ENCODE measurements around the gene CINP.
A peak's percentile ranks its signal among the peaks of the same experiment; 100 is the strongest.
"Not testable (repeated sequence)": the region's sequence is repeated elsewhere in the genome, so short reads cannot be mapped to it uniquely, and the experiment has no call there.

Gene CINP

DNA sequence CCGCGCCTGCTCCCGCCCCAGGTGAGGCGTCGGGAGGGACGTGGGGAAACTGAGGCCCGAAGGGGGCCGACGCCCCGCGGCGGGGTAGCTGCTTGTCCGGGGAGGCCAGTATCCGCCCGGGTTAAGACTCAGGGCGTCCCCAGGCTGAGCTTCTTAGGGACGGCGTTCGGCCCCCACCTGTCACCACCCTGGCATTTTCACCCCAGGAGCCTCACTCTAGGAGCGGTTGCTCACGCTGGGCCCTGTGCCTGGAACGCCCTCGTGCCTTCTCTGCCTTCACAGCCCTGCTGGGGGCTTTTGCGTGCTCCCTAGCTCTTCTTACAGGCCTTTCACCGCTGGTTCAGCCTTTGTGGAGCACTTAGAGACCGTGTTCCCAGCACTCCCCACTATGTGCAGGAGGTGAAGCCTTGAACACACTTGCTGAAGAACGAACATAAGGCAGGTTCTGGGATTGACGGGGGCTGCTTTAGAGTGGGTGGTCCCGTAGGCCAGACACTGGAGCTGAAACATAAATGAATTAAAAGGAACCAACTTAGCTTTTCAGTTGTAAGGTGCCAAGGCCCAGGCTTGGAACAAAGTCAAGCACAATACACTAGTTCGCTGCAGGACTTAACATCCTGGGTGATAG lies 42.5 kb downstream of the CINP start:
- no peak for TF ChIP-seq ZNF274 (IDR thresholded peaks at IDR 0.05; ENCODE audit: low read depth, low read length)
- peak overlapping the region; percentile 84 for H3K4me3 ChIP-seq (ENCODE audit: low read length)

DNA sequence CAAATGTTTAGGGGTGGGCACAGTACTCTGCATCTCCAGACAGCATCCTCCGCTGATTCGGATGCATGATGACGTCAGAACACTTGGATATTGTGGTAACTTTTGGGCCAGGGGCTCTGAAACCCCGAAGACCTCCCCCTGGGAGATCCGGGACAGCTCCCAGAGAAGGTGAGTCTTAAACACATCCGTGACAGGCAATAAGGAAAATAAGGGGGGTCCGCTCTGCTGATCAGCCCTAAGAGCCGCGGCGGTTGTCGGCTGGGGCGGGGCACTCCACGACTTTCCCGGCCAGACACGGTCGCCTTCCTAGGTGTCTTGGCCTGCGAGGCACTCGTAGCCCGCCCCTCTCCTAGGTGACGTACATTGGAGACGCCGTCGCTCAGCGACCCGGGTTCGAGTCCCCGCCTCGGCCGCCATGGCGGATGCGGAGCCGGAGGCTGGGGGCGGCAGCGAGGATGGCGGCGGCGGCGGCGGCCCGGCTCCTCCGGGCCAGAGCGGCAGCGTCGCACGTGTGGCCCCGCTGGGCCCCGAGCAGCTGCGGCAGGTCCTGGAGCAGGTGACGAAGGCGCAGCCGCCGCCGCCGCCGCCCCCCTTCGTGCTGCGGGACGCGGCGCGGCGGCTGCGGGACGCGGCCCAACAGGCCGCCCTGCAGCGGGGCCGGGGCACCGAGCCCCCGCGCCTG lies 43.2 kb downstream of the CINP start, which contains the start of gene ZNF839:
TSS of gene ZNF839 (plus strand) at position 396 of the 682 bp plus-strand sequence. CDS start at position 416, 20 bp downstream.
- peak within 1 kb of the TSS; percentile 84 for H3K4me3 ChIP-seq (ENCODE audit: low read length)
- no peak for TF ChIP-seq ZNF274 (IDR thresholded peaks at IDR 0.05; ENCODE audit: low read depth, low read length)

DNA sequence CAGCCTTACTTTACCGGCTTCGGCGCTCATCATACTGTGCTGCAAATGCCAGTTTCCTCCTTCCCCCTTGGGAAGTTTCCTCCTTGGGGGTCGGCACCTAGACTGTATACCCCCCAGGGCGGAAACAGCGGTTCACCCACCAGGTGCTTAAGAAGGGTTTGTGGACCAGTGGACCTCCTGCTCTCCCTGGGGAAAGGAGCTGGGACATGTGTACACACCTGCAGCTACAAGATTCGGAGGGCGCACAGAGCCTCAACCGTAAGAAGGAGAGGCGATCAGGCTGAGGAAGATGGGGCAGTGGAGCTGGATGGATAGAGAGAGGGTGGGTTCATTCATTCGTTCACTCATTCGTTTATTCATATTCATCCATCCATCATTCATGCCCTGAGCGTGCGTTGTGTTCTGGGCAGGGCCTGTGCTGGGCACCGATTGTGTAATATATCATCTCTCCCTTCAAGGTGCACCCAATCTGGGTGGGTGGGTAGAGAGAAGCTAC lies 43.9 kb downstream of the CINP start:
- H3K4me3 ChIP-seq (ENCODE audit: low read length), result peak overlapping the region; percentile 84
- no peak for TF ChIP-seq ZNF274 (IDR thresholded peaks at IDR 0.05; ENCODE audit: low read depth, low read length)

DNA sequence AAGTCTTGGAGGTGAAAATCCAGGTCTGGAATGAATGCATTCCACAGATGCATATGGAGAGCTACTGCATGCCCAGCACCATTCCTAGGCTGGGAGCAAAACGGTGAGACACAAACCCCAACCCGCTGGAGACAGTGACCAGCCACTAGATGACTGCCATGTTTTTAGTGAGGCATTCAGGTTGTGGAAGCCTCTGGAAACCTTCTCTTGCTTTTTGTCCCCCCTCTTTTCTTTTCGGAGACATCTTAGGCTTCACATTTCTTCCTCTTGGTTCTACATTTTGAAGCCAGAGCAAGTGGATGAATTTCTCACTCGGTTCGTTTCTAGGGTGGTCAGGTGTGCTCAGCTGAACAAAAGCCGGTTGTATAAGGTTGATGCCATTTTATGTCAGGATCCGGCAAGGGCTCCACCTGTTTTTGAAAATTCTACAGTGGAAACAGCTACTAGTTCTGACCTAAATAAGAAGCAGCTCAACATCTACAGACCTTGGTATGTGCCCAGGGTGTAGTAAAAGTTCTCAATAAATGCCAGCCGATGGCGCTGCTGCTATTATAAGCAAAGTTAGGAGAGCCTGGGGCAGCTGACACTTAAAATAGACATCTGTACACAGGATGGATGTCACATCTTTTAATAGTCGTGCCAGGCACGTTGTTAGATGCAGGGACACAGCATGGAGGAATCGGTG lies 45.0 kb downstream of the CINP start:
- H3K4me3 ChIP-seq (ENCODE audit: low read length), result peak overlapping the region; percentile 70; the same call in 1 of the 2 replicates
- TF ChIP-seq ZNF274 (IDR thresholded peaks at IDR 0.05; ENCODE audit: low read depth, low read length), result no peak

DNA sequence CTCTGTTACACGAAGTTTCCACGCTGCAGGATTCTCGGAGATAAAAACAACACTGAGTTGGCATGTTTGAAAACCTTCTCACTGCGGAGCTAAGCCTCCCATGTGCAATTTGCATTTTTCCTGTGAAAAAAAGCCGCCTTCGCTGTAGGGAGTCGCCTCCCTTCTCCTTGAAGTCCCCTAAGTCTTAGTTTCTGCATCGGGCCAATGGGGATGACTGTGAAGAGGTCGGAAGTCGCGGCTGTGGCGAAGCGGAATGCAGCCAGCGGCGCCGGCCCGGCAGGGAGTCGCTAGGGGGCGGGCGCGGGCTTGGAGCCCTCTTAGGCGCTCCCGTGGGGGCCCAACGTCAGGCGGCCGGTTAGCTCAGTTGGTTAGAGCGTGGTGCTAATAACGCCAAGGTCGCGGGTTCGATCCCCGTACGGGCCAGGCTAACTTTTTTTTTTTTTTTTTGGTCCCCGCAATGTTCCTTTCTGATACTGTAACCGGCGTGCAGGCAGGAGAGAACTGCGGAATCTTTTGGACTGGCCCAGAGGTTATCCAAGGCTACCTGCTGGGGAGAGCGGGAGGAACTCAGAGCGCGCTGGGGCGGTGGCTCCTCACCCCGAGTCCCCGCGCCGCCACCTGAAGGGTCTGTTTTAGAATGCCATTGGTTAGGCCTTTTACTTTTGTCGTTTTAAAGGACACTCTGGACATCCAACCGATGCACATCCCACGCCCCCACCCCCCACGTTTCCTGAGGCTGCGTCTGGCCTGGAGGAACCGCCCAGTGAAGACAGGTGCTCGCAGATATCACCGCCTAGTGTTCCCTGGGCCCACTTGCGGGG lies 45.7 kb downstream of the CINP start:
- peak overlapping the region; percentile 78 for H3K4me3 ChIP-seq (ENCODE audit: low read length)
- no peak for TF ChIP-seq ZNF274 (IDR thresholded peaks at IDR 0.05; ENCODE audit: low read depth, low read length)

DNA sequence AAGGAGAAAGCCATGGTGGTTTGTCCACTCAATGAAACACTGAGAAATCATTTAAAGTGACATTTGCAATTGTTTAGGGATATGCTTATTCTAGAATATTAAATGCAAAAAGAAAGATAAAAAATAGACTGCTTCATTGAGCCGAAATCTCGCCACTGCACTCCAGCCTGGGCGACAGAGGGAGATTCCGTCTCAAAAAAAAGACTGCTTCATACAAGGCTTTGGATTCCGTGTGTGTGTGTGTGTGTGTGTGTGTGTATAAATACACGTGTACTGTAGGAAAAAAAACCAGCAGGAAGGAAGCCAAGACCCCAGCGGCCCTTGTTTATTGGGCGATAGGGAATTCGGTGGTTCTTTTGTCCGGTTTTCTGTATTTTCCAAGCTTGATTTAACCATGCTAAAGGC lies 46.4 kb downstream of the CINP start:
- TF ChIP-seq ZNF274 (IDR thresholded peaks at IDR 0.05; ENCODE audit: low read depth, low read length), result no peak
- peak overlapping the region; percentile 78 for H3K4me3 ChIP-seq (ENCODE audit: low read length)

DNA sequence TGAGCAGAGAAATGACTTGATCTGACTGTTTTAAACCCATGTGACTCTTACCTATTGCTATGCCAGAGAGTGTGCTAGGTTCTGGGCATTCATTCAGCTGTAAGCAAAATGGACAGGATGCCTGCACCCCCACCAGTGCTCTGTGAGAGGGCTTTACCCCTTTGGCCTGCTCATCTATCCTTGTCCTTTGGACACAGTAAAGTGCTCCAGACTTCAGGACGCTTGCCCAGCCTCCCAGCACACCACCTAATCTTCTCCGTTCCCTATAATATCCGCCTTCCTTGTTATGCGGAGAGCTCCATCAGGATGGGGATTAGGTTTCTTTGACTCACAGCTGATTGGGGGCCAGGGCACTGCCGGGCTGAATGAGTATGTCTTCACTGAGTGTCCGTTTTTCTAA lies 47.6 kb downstream of the CINP start:
- no peak overlapping the region for H3K4me3 ChIP-seq (ENCODE audit: low read length)

DNA sequence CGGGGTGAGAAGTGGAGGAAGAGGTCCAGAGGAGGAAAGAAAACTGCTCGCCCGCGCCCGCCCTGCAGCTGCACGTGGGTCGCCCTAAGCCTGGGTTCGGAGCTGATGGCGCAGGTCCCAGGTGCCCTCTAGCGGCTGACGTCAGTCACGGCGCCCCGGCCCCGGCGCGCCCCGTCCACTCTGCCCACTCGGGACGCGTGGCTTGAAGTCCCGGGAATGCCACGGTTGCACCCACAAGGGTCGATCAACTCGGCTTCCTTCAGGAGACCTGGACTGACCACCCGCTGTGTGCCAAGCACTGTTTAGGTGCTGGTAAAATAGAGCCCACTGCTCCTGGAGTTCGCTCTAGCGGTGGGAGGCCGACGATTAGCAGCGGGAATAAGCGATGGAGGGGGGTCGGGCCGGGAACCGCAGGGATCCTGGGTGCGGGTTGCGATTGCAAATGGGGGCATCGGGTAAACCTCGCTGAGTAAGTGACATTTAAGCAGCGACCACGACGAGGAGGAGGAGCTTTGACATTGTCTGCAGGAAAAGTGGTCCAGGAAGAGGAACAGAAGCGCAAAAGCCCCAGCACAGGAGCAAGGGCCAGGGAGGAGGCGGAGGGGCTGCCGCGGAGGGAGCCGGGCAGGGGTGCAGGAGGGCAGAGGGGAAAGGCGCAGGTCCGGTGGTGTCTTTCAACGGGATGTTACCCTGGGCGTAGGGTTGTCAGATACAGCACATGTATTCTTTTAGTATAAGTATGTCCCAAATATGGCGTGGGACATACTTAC lies 48.3 kb downstream of the CINP start:
- peak overlapping the region; percentile 65; the same call in 1 of the 2 replicates for H3K4me3 ChIP-seq (ENCODE audit: low read length)
- no peak for TF ChIP-seq ZNF274 (IDR thresholded peaks at IDR 0.05; ENCODE audit: low read depth, low read length)

More for the DNA sequence above, 47.6 kb downstream of the CINP start:
- no peak for TF ChIP-seq ZNF274 (IDR thresholded peaks at IDR 0.05; ENCODE audit: low read depth, low read length)

DNA sequence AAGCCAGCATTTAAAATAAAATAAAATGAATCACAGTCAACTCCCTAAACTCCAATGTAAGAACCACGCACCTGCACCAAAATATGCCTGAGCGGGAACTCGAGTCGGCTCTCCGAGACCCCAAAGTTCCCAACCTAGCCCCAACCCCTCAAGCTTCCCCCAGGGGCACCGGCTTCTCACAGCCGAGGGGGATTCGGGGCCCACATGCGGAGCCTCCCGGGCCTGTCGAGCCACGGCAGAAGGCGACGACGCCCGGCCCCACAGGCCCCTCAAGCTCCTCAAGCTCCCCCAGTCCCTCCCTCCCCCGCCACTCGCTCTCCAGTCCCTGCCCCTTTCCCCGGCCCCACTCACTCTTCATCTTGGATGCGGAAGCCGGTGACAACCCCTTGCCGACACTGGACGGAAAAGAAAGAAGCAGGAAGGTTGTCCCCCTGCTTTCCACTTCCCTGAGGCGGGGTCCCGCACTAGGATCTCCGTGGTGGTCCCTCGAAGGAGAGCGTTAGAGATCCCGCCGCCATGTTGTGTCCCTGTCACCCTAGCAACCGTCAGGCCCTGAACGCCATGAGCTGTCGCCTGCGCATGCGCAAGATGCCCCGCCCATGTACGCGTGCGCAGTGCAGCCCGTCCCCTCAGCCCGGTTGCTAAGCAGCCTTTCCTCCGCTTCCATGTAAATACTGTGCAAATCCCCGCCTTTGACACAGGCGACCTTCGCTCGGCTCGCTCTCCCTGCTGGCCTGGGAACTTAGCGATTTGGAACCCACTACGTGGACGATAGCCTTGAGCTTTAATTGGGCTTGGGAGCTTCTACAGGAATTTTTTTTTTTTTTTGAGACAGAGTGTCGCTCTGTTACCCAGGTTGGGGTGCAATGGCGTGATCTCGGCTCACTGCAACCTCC lies 57.8 kb downstream of the CINP start, which contains the start of gene MOK:
TSS of gene MOK (minus strand) at position 554 of the 896 bp plus-strand sequence. CDS start at position 358, 196 bp downstream.
- H3K4me3 ChIP-seq (ENCODE audit: low read length), result peak within 1 kb of the TSS; percentile 72
- no peak for TF ChIP-seq ZNF274 (IDR thresholded peaks at IDR 0.05; ENCODE audit: low read depth, low read length)

DNA sequence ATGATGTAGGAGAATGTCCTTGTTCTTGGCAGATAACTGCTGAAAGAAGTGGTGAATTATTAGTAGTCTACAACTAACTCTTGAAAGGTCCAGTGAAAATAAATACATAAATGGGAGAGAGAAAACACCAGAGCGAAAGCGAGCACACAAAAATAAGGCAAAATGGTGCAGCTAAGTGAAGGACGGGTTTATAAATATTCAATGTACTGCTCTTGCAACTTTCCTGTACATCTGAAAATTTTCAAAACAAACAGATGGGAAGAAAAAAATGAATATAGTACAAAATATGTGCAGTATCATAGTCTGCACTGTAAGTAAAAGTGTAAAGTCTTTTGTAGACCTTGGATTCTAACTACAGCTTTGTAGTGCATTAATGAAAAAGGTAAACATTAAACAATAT lies 59.0 kb downstream of the CINP start:
- no peak overlapping the region for H3K4me3 ChIP-seq (ENCODE audit: low read length)
- no peak for TF ChIP-seq ZNF274 (IDR thresholded peaks at IDR 0.05; ENCODE audit: low read depth, low read length)

DNA sequence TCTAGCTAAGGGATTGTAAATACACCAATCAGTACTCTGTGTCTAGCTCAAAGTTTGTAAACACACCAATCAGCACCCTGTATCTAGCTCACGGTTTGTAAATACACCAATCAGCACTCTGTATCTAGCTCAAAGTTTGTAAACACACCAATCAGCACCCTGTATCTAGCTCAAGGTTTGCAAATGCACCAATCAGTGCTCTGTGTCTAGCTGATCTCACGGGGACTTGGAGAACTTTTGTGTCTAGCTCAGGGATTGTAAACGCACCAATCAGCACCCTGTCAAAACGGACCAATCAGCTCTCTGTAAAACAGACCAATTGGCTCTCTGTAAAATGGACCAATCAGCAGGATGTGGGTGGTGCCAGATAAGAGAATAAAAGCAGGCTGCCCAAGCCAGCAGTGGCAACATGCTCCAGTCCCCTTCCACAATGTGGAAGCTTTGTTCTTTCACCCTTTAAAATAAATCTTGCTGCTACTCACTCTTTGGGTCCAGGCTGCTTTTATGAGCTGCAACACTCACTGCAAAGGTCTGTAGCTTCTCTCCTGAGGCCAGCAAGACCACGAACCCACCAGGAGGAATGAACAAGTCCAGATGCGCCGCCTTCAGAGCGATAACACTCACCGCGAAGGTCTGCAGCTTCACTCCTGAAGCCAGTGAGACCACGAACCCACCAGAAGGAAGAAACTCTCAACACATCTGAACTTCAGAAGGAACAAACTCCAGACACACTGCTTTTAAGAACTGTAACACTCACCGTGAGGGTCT lies 64.2 kb downstream of the CINP start:
- not testable (repeated sequence) for H3K4me3 ChIP-seq (ENCODE audit: low read length)

Data from GM08714 (cell line).